Measurements from ENCODE around the gene TOR1AIP2.

DNA sequence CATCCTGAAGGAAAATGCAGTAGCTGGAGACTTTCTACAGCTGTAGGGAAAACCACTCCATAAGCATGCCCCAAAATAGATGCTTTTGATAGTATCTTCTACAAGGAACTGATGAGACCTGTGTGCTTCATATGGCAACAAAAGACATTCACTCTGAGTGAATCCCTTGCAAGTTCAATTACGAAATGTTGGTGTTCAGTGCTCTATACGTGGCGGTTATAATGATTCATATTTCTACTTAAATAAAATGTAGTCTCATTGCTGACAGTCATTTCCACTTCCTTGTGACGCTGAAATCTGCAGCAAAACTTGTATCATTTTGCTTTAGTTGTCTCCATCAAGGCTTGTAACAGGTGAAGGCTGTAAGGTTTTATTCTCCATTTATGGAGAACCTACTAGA, 20.6 kb downstream of the TOR1AIP2 start:
- TF ChIP-seq POLR2A (IDR thresholded peaks at IDR 0.05; ENCODE audit: insufficient read depth in 1 of 2, low read depth in 2 of 2, low read length in 2 of 2) (no peak), PBX3 (CRISPR knock-in tag; IDR thresholded peaks at IDR 0.05; ENCODE audit: borderline replicate concordance) (no peak), ZNF615 (CRISPR knock-in tag; IDR thresholded peaks at IDR 0.05; ENCODE audit: borderline replicate concordance) (no peak), CEBPB (IDR thresholded peaks at IDR 0.05; ENCODE audit: borderline replicate concordance, low read depth, low read length) (no peak), ARNTL (CRISPR knock-in tag; IDR thresholded peaks at IDR 0.05) (no peak), ZNF12 (CRISPR knock-in tag; IDR thresholded peaks at IDR 0.05) (no peak), CBFB (CRISPR knock-in tag; IDR thresholded peaks at IDR 0.05) (no peak)

Data from HepG2 (cell line).